ENCODE measurements around the gene CNTNAP2.

DNA sequence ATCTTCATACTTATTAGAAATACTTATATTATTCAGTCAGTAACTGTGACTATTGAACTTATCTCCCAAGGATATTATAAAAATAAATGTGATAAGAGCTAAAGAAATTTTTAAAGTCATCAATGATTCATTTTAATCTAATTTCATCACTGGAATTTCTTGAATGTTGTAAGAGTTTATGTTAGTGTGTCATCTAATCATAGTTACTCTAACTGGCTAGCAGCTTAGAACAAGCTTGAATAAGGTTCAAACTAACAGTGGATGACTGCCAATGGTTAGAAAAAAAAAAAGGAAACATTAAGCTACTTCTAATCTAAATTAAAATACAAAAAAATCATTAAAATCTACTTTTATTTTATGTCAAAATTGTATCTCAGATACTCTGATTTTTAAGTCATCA lies 1066.3 kb downstream of the CNTNAP2 start:
- no peak for TF ChIP-seq ZNF791 (tag by site-specific recombination; IDR thresholded peaks at IDR 0.05)
- TF ChIP-seq, protein P1, sequence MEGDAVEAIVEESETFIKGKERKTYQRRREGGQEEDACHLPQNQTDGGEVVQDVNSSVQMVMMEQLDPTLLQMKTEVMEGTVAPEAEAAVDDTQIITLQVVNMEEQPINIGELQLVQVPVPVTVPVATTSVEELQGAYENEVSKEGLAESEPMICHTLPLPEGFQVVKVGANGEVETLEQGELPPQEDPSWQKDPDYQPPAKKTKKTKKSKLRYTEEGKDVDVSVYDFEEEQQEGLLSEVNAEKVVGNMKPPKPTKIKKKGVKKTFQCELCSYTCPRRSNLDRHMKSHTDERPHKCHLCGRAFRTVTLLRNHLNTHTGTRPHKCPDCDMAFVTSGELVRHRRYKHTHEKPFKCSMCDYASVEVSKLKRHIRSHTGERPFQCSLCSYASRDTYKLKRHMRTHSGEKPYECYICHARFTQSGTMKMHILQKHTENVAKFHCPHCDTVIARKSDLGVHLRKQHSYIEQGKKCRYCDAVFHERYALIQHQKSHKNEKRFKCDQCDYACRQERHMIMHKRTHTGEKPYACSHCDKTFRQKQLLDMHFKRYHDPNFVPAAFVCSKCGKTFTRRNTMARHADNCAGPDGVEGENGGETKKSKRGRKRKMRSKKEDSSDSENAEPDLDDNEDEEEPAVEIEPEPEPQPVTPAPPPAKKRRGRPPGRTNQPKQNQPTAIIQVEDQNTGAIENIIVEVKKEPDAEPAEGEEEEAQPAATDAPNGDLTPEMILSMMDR (tag by site-specific recombination; IDR thresholded peaks at IDR 0.05): no peak
- TF ChIP-seq ZNF274 (IDR thresholded peaks at IDR 0.05; ENCODE audit: low read length): no peak
- TF ChIP-seq ZNF274 (tag by site-specific recombination; IDR thresholded peaks at IDR 0.05; ENCODE audit: borderline replicate concordance): no peak
- no peak for TF ChIP-seq ZNF510 (tag by site-specific recombination; IDR thresholded peaks at IDR 0.05; ENCODE audit: insufficient replicate concordance)
- TF ChIP-seq, protein P2, sequence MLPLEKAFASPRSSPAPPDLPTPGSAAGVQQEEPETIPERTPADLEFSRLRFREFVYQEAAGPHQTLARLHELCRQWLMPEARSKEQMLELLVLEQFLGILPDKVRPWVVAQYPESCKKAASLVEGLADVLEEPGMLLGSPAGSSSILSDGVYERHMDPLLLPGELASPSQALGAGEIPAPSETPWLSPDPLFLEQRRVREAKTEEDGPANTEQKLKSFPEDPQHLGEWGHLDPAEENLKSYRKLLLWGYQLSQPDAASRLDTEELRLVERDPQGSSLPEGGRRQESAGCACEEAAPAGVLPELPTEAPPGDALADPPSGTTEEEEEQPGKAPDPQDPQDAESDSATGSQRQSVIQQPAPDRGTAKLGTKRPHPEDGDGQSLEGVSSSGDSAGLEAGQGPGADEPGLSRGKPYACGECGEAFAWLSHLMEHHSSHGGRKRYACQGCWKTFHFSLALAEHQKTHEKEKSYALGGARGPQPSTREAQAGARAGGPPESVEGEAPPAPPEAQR (tag by site-specific recombination; IDR thresholded peaks at IDR 0.05): no peak
- TF ChIP-seq ZNF654 (tag by site-specific recombination; IDR thresholded peaks at IDR 0.05; ENCODE audit: low read depth): no peak
- TF ChIP-seq, protein P3, sequence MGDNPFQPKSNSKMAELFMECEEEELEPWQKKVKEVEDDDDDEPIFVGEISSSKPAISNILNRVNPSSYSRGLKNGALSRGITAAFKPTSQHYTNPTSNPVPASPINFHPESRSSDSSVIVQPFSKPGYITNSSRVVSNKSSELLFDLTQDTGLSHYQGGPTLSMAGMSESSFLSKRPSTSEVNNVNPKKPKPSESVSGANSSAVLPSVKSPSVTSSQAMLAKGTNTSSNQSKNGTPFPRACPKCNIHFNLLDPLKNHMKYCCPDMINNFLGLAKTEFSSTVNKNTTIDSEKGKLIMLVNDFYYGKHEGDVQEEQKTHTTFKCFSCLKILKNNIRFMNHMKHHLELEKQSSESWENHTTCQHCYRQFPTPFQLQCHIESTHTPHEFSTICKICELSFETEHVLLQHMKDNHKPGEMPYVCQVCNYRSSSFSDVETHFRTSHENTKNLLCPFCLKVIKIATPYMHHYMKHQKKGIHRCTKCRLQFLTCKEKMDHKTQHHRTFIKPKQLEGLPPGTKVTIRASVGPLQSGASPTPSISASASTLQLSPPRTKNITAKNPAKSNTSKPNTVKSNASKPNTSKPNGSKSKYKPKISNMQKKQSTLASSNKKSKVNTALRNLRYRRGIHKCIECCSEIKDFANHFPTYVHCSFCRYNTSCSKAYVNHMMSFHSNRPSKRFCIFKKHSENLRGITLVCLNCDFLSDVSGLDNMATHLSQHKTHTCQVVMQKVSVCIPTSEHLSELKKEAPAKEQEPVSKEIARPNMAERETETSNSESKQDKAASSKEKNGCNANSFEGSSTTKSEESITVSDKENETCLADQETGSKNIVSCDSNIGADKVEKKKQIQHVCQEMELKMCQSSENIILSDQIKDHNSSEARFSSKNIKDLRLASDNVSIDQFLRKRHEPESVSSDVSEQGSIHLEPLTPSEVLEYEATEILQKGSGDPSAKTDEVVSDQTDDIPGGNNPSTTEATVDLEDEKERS (tag by site-specific recombination; IDR thresholded peaks at IDR 0.05): no peak
- TF ChIP-seq, protein P4, sequence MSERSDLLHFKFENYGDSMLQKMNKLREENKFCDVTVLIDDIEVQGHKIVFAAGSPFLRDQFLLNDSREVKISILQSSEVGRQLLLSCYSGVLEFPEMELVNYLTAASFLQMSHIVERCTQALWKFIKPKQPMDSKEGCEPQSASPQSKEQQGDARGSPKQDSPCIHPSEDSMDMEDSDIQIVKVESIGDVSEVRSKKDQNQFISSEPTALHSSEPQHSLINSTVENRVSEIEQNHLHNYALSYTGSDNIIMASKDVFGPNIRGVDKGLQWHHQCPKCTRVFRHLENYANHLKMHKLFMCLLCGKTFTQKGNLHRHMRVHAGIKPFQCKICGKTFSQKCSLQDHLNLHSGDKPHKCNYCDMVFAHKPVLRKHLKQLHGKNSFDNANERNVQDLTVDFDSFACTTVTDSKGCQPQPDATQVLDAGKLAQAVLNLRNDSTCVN (tag by site-specific recombination; optimal IDR thresholded peaks at IDR 0.05): no peak
- TF ChIP-seq, protein P5, sequence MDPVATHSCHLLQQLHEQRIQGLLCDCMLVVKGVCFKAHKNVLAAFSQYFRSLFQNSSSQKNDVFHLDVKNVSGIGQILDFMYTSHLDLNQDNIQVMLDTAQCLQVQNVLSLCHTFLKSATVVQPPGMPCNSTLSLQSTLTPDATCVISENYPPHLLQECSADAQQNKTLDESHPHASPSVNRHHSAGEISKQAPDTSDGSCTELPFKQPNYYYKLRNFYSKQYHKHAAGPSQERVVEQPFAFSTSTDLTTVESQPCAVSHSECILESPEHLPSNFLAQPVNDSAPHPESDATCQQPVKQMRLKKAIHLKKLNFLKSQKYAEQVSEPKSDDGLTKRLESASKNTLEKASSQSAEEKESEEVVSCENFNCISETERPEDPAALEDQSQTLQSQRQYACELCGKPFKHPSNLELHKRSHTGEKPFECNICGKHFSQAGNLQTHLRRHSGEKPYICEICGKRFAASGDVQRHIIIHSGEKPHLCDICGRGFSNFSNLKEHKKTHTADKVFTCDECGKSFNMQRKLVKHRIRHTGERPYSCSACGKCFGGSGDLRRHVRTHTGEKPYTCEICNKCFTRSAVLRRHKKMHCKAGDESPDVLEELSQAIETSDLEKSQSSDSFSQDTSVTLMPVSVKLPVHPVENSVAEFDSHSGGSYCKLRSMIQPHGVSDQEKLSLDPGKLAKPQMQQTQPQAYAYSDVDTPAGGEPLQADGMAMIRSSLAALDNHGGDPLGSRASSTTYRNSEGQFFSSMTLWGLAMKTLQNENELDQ (tag by site-specific recombination; IDR thresholded peaks at IDR 0.05; ENCODE audit: low read depth): no peak
- no peak for TF ChIP-seq YY1 (tag by site-specific recombination; IDR thresholded peaks at IDR 0.05)
- TF ChIP-seq, protein P6, sequence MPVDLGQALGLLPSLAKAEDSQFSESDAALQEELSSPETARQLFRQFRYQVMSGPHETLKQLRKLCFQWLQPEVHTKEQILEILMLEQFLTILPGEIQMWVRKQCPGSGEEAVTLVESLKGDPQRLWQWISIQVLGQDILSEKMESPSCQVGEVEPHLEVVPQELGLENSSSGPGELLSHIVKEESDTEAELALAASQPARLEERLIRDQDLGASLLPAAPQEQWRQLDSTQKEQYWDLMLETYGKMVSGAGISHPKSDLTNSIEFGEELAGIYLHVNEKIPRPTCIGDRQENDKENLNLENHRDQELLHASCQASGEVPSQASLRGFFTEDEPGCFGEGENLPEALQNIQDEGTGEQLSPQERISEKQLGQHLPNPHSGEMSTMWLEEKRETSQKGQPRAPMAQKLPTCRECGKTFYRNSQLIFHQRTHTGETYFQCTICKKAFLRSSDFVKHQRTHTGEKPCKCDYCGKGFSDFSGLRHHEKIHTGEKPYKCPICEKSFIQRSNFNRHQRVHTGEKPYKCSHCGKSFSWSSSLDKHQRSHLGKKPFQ (tag by site-specific recombination; IDR thresholded peaks at IDR 0.05): no peak
- TF ChIP-seq TCF7L2 (IDR thresholded peaks at IDR 0.05; ENCODE audit: borderline replicate concordance, low read depth, low read length): no peak
- TF ChIP-seq ZNF174 (tag by site-specific recombination; IDR thresholded peaks at IDR 0.05): no peak
